Right ventricle myocardium inferior (tissue), 1 donor: ENCODE results near the gene IMMP2L. TPM values are rescaled to one million over a fixed set of nuclear protein-coding genes. Genes with fewer than 3 reads are reported as not detected.
"Not testable (repeated sequence)": the region's sequence is repeated elsewhere in the genome, so short reads cannot be mapped to it uniquely, and the experiment has no call there.

ENCODE experiments used
- ATAC-seq: fragments of 200-7000 bp; cut with Tn5 transposase; one replicate; pipeline ENCODE4 v1.9.1; 2020; ENCODE audit warnings: mild to moderate bottlenecking, moderate library complexity
- DNase-seq: peaks from one replicate; pipeline ENCODE4 v3.0.0; 2021; ENCODE audit errors: missing footprints
- intact Hi-C: fragments of 100-400 bp; cut with DNase I; formaldehyde crosslinking; loops from one replicate; pipeline ENCODE4 v1.11.0; 2022
- total RNA-seq: library from RNA; stranded (reverse); fragmentation: NEBNext Ultra II Directional; extraction: Animal tissue kit (Norgen Biotek cat#: 25700); gene quantifications from one replicate; pipeline ENCODE4 v1.2.1, GENCODE V29; 2021
- donor health status: DM: no; HTN: yes; CAD: no; lungs with severe emphysema.

The IMMP2L gene
- total RNA-seq, 1 donor from 2014 or later, result 14.3 TPM

- no peak for ATAC-seq
- intact Hi-C loops, result no loop called here
- no peak for DNase-seq
Measured at GRCh38 chr7:110677405-110677804, 884.9 kb downstream of the IMMP2L start.

GRCh38 chr7:110676785-110677184 lies 885.5 kb downstream of the IMMP2L start:
- no peak for ATAC-seq
- intact Hi-C loops, result no loop called here
- DNase-seq, result no peak

- ATAC-seq, result no peak
- no peak for DNase-seq
- intact Hi-C loops, result no loop called here
Measured at GRCh38 chr7:110675383-110676103, 886.7 kb downstream of the IMMP2L start.

GRCh38 chr7:110673148-110673547 lies 889.1 kb downstream of the IMMP2L start:
- no peak for ATAC-seq
- no peak for DNase-seq
- intact Hi-C loops, result no loop called here

GRCh38 chr7:110669410-110669809 lies 892.9 kb downstream of the IMMP2L start:
- intact Hi-C loops, result no loop called here

GRCh38 chr7:110664803-110665202 lies 897.5 kb downstream of the IMMP2L start:
- no peak for ATAC-seq
- no peak for DNase-seq
- intact Hi-C loops, result no loop called here

More at GRCh38 chr7:110669410-110669809, 892.9 kb downstream of the IMMP2L start:
- DNase-seq (no peak), ATAC-seq (no peak)

- intact Hi-C loops, ATAC-seq, DNase-seq: not testable (repeated sequence)
Measured at GRCh38 chr7:110660637-110661036, 901.7 kb downstream of the IMMP2L start.

- intact Hi-C loops, result no loop called here
- DNase-seq (no peak), ATAC-seq (no peak)
Measured at GRCh38 chr7:110650328-110650727, 912.0 kb downstream of the IMMP2L start.

- ATAC-seq, result no peak
- DNase-seq, result no peak
- intact Hi-C loops, result no loop called here
Measured at GRCh38 chr7:110647266-110647665, 915.0 kb downstream of the IMMP2L start.

- intact Hi-C loops, result no loop called here
- ATAC-seq, result no peak
- no peak for DNase-seq
Measured at GRCh38 chr7:110646804-110647203, 915.5 kb downstream of the IMMP2L start.

- ATAC-seq (no peak), DNase-seq (no peak)
- intact Hi-C loops, result no loop called here
Measured at GRCh38 chr7:110645616-110646015, 916.7 kb downstream of the IMMP2L start.

- DNase-seq, result no peak
- intact Hi-C loops, result no loop called here
- no peak for ATAC-seq
Measured at GRCh38 chr7:110645060-110645459, 917.2 kb downstream of the IMMP2L start.

GRCh38 chr7:110637252-110637651 lies 925.0 kb downstream of the IMMP2L start:
- ATAC-seq, result no peak
- no peak for DNase-seq
- intact Hi-C loops, result no loop called here

- intact Hi-C loops, result no loop called here
- ATAC-seq, result no peak
- no peak for DNase-seq
Measured at GRCh38 chr7:110633313-110633712, 929.0 kb downstream of the IMMP2L start.

- intact Hi-C loops, result no loop called here
- no peak for ATAC-seq
- no peak for DNase-seq
Measured at GRCh38 chr7:110626414-110626813, 935.9 kb downstream of the IMMP2L start.

GRCh38 chr7:110625294-110625693 lies 937.0 kb downstream of the IMMP2L start:
- intact Hi-C loops, result no loop called here
- no peak for ATAC-seq

GRCh38 chr7:110623436-110623835 lies 938.9 kb downstream of the IMMP2L start:
- intact Hi-C loops, result no loop called here
- no peak for DNase-seq
- no peak for ATAC-seq

More at GRCh38 chr7:110625294-110625693, 937.0 kb downstream of the IMMP2L start:
- DNase-seq, result no peak

GRCh38 chr7:110621289-110621688 lies 941.0 kb downstream of the IMMP2L start:
- ATAC-seq (no peak), DNase-seq (no peak)
- intact Hi-C loops, result no loop called here

GRCh38 chr7:110620110-110620735 lies 942.1 kb downstream of the IMMP2L start:
- intact Hi-C loops, result no loop called here
- DNase-seq, result no peak
- ATAC-seq, result no peak
